Lung (tissue), 12 donors: Measurements from ENCODE around the gene HDAC2. TPM values are rescaled to one million over a fixed set of nuclear protein-coding genes. Genes with fewer than 3 reads are reported as not detected.
A peak's percentile ranks its signal among the peaks of the same experiment; 100 is the strongest.

Experiments used
- ATAC-seq: fragments of 200-7000 bp; cut with Tn5 transposase; one replicate; pipeline ENCODE4 v1.9.1; 2020; ENCODE audit warnings: moderate number of reproducible peaks; ENCODE audit not compliant: insufficient read depth, low FRiP score
- DNase-seq, 3 donors: peaks; one replicate each; pipeline ENCODE4 v3.0.0-alpha.2; 2013 to 2017
- H3K27ac ChIP-seq, 2 donors: one replicate each; pipeline ENCODE4 v1.5.1; 2013; ENCODE audit warnings: mild to moderate bottlenecking in 2 of 2, moderate library complexity in 2 of 2, control low read depth in 1 of 2, inconsistent platforms in 1 of 2, low read depth in 1 of 2, low read length in 1 of 2
- H3K27me3 ChIP-seq, 3 donors: one replicate each; pipeline ENCODE4 v1.5.1; 2013; ENCODE audit warnings: low read length in 2 of 3; ENCODE audit not compliant: control insufficient read depth in 3 of 3, insufficient read depth in 3 of 3
- H3K36me3 ChIP-seq, 4 donors: one replicate each; pipeline ENCODE4 v1.5.1; 2013; ENCODE audit warnings: low read length in 4 of 4, mild to moderate bottlenecking in 1 of 4, moderate library complexity in 1 of 4; ENCODE audit not compliant: control insufficient read depth in 4 of 4, insufficient read depth in 4 of 4
- H3K4me1 ChIP-seq, 5 donors: one replicate each; pipeline ENCODE4 v1.5.1; 2013; ENCODE audit warnings: low read length in 5 of 5, mild to moderate bottlenecking in 2 of 5, moderate library complexity in 1 of 5; ENCODE audit not compliant: control insufficient read depth in 5 of 5, insufficient read depth in 5 of 5
- H3K4me3 ChIP-seq: one replicate; pipeline ENCODE4 v1.5.1; 2013; ENCODE audit warnings: mild to moderate bottlenecking, control low read depth, moderate library complexity
- H3K9ac ChIP-seq, 2 donors: one replicate each; pipeline ENCODE4 v1.5.1; 2013; ENCODE audit warnings: low read length in 2 of 2, control low read depth in 1 of 2; ENCODE audit not compliant: insufficient read depth in 1 of 2
- H3K9me3 ChIP-seq, 4 donors: one replicate each; pipeline ENCODE4 v1.5.1; 2013; ENCODE audit warnings: low read length in 3 of 4, mild to moderate bottlenecking in 1 of 4, moderate library complexity in 1 of 4; ENCODE audit not compliant: control insufficient read depth in 4 of 4, insufficient read depth in 3 of 4
- CTCF ChIP-seq: IDR thresholded peaks from 2 replicates; pipeline ENCODE4 v1.5.1; 2012; ENCODE audit warnings: mild to moderate bottlenecking; ENCODE audit errors: control extremely low read depth, extremely low read depth
- WGBS, 2 donors: extraction: QIAGEN DNeasy Blood & Tissue Kit; methylation state at CpG; one replicate each; pipeline ENCODE4 v1.1.7; 2013; 5-methylcytosine and 5-hydroxymethylcytosine counted together
- polyA plus RNA-seq, 2 donors: library from polyadenylated mRNA; stranded (reverse); fragments of 200-250 nt; gene quantifications; one replicate each; pipeline ENCODE4 v1.2.1, GENCODE V29; 2013
- total RNA-seq, 2 donors: library from RNA; depleted of rRNA in 1 of 2; stranded (reverse); fragments of >200 nt in 1 of 2; gene quantifications; one replicate each; pipeline ENCODE4 v1.2.1, GENCODE V29; 2014 to 2021
- donor health status: control.
- donor health status: control.
- donor health status: Bipolar disorder and iron deficiency.
- donor health status: healthy.
- donor health status: DM: yes; HTN: yes; CAD: no.

HDAC2 gene
- total and polyA plus RNA-seq, 4 donors, result 48.2 to 113 (median 61.4) TPM

DNA sequence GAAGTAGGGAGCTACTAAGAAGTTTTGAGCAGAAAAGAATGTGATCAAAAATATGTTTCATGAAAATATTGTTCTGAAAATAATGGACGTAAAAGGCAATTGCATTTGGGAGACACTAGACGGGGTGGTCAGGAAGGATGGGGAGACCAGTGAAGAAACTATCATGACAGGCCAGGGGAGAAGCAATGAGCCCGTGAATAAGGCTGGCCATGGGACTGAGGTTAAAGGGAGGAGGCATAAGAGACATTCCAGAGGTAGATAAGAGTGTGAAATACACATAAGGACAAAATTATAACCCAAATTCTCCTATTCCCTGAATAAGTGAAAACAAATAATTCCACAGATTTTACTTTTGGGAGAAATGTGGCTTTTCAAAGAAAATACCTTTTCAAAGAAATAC is 62.1 kb downstream of the HDAC2 start:
- Histone ChIP-seq H3K9me3 (no peaks in the 10 kb centered on the region), H3K27me3 (no peaks in the 10 kb centered on the region), H3K4me1 (peaks cover 0 to 9% (median 2%) of the 10 kb centered on the region in 5 donors), H3K9ac (no peak overlapping the region), H3K36me3 (no peaks in the 10 kb centered on the region), H3K27ac (no peak overlapping the region), H3K4me3 (no peak overlapping the region)
- WGBS, 2 donors, result 64% methylated on average over 3 of the region's 3 CpGs
- no peak for ATAC-seq
- DNase-seq, result no peak
- no peak for TF ChIP-seq CTCF

- Histone ChIP-seq H3K9me3 (no peaks in the 10 kb centered on the region), H3K27ac (no peak overlapping the region), H3K36me3 (no peaks in the 10 kb centered on the region), H3K27me3 (no peaks in the 10 kb centered on the region), H3K9ac (no peak overlapping the region), H3K4me1 (peaks cover 0 to 12% (median 2%) of the 10 kb centered on the region in 5 donors), H3K4me3 (no peak overlapping the region)
- ATAC-seq (no peak), DNase-seq (no peak)
- no peak for TF ChIP-seq CTCF
- WGBS, 2 donors, result 75 to 80% methylated on average over 6 of the region's 6 CpGs
These were observed 63.7 kb downstream of the HDAC2 start for GRCh38 chr6:113907102-113907815.

GRCh38 chr6:113903666-113904330 is 67.2 kb downstream of the HDAC2 start:
- no peak for TF ChIP-seq CTCF
- H3K9me3 ChIP-seq, result no peaks in the 10 kb centered on the region
- H3K4me3 ChIP-seq, result no peak overlapping the region
- DNase-seq, result peak; percentile 61 to 88 (median 71)
- no peaks in the 10 kb centered on the region for H3K36me3 ChIP-seq
- WGBS, 2 donors, result 36 to 52% methylated on average over 9 of the region's 9 CpGs
- no peak for ATAC-seq
- peak overlapping the region; percentile 53 to 80 for H3K27ac ChIP-seq
- H3K4me1 ChIP-seq, result peaks cover 0 to 12% (median 2%) of the 10 kb centered on the region in 5 donors
- no peak overlapping the region for H3K9ac ChIP-seq
- no peaks in the 10 kb centered on the region for H3K27me3 ChIP-seq
